A204.1 (cell line): ENCODE results near the gene BICD1.

Source experiments
- FAIRE-seq: peaks from 2 replicates; lab custom pipeline; 2012; peaks lifted over from hg19 to GRCh38; lab: Jason Lieb, UNC

Gene BICD1

GRCh38 chr12:32104572-32105355 lies 1.9 kb upstream of the BICD1 start:
- no peak for FAIRE-seq

DNA sequence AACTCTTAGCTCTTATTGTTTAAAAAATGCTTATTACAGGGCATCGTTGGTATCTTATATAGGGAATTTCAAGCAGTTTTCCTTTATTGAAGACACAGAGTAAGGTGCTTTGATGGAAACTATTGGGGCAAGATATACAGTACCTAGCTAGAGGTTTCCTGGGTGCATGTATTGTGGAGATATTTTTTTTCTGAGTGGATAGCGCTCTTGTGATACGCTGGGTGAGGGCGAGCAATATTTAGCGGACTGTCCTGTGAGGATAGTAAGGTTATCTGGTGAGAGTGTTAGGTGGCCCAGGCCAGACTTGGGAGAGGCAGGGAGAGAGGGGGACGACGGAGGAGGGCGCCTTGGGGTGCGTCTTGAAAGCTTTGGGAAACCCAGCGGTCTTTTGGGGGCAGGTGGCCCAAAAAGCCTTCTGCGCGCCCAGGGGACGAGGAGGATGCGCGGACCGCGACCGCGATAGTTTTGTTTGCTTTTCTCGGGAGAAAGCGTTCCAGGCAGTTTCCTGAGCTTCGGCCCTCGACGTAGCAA lies 596 bp upstream of the BICD1 start:
- no peak for FAIRE-seq

GRCh38 chr12:32107359-32108267 lies 966 bp downstream of the BICD1 start:
- FAIRE-seq, result no peak

- FAIRE-seq, result no peak
Measured at GRCh38 chr12:32108787-32109186, 2.1 kb downstream of the BICD1 start.

DNA sequence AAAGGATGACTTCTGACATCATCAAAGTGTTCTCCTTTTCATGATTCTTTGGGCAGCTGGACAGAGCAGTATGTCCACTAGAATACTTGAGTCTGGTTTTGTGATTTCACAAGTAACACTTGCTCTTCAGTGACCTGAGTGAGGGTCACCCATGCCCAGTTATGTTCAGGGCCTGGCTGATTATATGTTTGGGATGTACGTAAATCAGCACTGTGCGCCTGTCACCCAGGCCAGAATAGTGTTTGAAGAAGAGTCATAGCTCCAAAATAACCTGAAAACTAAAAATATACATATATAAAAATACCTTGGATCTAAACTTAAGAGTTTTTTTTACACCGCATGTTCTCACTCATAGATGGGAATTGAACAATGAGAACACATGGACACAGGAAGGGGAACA lies 3.8 kb downstream of the BICD1 start:
- FAIRE-seq, result no peak

DNA sequence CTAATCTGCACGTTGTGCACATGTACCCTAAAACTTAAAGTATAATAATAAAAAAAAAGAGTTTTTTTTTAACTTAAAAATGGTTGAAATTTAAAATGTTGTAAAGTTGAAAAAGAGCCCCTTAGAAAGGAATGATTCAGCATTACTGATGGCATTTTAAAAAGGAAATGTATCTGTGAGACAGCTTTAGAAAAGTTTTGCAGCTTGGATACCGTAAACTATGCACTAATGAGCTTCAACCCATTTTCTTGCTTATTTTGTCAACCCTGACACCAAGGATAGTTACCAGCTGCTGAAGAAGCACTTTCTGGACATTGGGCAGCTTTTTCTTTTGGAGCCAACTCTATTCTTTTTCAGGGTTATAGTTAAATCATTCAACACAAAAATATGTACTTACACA lies 4.3 kb downstream of the BICD1 start:
- FAIRE-seq, result no peak

DNA sequence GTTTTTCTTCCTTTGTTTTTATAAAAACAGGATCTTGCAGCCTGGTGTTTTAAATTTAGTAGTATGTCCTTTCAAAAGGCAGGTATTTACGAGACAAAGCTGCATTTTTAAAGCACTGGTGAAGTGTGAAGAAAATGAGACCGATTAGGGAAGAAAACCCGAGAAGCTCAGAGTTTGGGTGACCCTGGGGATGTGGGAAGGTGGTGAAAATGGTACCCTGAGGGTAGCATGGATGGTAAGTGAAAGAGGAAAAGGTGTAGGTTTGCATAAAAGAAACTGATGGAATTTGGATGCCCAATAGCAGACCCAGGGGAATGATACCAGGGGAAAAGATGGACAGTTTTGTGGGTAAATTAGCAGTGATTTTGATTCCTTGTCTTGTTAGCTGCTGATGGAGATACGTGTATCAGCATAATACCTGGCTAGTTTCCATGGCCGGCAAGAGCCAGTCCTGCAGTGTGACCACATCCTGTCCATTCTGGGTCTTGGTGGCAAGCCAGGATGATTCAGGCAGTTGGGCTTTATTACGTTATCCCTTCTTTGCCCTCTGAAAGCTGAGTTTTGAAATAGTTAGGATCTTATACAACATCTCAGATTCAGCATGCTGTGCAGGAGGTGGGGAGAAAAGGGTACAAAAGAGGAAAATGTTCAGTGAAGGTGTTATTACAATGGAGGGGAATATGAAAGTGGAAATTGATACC lies 8.9 kb downstream of the BICD1 start:
- no peak for FAIRE-seq

GRCh38 chr12:32116897-32117296 lies 10.2 kb downstream of the BICD1 start:
- FAIRE-seq, result no peak

DNA sequence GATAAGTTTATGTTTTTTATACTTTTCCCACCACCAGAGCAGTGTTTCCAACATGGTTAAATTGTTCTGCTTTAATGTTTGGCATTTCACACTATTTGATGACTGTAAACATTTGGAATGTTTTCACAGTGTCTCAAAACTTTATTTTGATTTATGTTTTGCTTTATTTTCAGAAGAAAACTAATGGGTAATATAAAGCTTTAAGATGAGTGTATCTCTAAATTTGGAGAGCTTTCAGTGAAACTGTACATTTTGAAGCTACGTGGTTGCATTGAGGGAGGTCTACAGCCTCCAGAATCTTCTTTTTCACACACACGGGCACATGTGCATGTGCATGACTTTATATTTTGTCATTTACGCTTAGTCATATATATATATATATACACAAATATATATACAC lies 10.7 kb downstream of the BICD1 start:
- no peak for FAIRE-seq

DNA sequence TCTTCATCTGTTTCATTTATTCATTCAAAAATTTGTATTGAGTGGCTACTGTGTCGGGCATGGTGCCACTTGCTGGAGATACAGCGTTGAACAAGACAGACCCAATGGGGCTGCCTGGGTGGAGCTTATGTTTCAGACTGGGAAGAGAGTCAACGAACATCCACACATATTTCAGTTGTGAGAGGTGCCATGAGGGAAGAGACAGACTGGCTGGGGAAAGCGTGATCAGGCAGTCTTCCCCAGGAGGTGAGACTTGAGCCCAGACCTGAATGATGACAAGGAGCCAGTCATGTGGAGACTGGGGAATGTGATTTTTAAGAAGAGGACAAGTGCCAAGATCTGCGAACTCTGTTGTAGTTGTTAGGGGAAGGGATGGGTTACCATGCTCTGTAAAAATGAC lies 12.2 kb downstream of the BICD1 start:
- no peak for FAIRE-seq

- no peak for FAIRE-seq
Measured at GRCh38 chr12:32120419-32120818, 13.8 kb downstream of the BICD1 start.

GRCh38 chr12:32124637-32125036 lies 18.0 kb downstream of the BICD1 start:
- FAIRE-seq, result no peak

DNA sequence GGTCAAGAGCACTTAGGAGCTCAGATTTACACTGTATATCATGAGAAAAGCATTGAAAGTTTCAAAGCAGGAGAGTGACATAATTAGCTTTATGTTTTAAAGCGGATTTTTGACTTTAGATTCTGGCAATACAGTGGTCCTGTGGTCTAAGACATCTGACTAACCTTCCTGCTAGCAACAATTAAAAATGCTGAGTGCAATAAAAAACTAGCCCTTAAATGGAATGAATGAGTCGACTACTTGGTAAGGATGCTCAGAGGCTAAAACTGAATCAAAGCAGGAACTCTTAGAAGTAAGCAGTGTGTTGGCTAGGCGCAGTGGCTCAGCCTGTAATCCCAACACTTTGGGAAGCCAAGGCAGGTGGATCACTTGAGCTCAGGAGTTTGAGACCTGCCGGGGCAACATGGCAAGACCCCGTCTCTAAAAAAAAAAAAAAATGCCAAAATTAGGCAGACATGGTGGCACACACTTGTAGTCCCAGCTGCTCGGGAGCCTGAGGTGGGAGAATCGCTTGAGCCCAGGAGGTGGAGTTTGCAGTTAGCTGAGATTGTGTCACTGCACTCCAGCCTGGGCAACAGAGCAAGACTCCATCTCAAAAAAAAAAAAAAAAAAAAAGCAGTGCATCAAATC lies 18.9 kb downstream of the BICD1 start:
- FAIRE-seq, result no peak

- FAIRE-seq, result no peak
Measured at GRCh38 chr12:32126720-32127119, 20.1 kb downstream of the BICD1 start.

DNA sequence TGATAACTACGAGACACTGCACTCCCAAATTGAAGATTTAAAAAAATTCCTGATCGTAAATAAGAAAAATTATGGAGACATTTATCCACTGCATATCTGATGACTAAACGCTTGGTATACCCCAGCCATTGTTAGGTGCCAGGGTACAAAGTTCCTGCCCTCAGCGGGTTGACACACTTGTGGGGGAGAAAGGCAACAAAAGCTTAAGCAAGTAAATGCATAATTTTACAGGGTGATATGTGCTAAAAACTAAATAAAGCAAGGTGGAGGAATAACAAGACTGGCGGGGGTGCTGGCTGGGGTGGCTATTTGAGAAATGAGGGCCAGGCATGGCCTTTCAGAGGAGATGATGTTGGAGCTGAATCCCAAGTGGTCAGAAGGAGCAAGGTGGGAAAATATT lies 25.0 kb downstream of the BICD1 start:
- no peak for FAIRE-seq

DNA sequence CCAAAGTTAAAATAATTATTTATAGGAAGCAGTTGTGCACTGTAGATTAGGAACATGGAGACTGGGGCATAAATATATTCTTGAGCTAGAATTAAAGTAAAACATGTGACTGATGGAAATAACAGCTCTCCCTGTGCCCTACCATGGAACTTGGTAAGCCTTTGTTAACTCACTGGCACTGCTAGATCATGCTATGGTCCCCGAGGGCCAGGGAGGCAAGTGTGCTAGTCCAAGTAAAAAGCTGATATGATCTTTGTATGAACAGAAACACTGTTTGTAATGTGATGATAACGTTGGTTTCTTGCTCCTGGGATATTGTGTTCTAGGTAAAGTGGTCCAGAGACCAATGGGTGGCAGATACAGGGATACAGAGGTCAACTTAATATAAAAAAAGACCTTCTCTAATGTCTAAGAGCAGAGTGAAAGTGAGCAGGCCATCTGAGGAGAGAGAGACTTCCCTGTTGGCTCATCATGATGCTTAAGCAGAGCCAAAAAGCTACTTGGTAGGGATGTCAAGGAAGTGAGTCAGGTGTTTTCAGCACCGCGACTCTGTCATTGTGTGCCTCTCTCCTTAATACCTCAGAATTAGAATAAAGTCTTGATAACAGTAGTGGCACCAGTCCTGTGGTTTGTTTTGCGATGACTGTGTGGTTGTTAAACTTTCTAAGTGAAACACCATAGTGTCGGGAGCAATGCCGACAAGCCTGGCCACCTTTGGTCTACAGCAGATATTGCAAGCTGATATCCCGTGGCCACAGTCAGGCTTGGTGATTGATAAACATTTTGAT lies 27.6 kb downstream of the BICD1 start:
- FAIRE-seq, result no peak

- FAIRE-seq, result no peak
Measured at GRCh38 chr12:32135967-32136366, 29.3 kb downstream of the BICD1 start.

GRCh38 chr12:32136404-32136803 lies 29.8 kb downstream of the BICD1 start:
- FAIRE-seq, result no peak

DNA sequence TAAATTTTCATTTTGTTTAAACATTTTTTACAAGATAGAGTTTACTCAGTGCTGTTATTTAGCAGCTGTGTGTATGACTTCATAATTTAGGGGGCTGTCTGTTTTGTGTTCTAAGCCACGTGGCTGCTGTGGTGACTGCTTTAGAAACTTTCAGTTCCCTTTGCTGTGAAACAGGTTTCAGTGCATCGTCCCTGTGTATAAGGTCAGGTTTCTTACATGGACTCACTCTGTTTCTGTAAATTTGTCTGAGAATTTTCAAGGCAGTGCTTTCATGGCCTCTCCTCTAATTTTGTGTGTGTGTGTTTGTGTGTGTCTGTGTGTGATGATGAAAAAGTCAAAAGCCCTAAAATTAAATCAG lies 32.4 kb downstream of the BICD1 start:
- no peak for FAIRE-seq

GRCh38 chr12:32140877-32141276 lies 34.2 kb downstream of the BICD1 start:
- no peak for FAIRE-seq

GRCh38 chr12:32145096-32145495 lies 38.4 kb downstream of the BICD1 start:
- FAIRE-seq, result no peak
